Large intestine (tissue), 3 donors: ENCODE measurements around the gene GJA5. TPM values are rescaled to one million over a fixed set of nuclear protein-coding genes. Genes with fewer than 3 reads are reported as not detected.

Experiments used
- DNase-seq, 2 donors: peaks; one replicate each; pipeline versions ENCODE4 v3.0.0 to v3.0.0-alpha.2; 2013
- H3K27ac ChIP-seq: one replicate; pipeline ENCODE4 v1.5.1; 2013; ENCODE audit warnings: low read length
- H3K27me3 ChIP-seq: 2 replicates; pipeline ENCODE4 v1.6.1; 2013; ENCODE audit warnings: low read length; ENCODE audit not compliant: control insufficient read depth, insufficient read depth
- H3K36me3 ChIP-seq: 2 replicates; pipeline ENCODE4 v1.6.1; 2013; ENCODE audit warnings: low read length; ENCODE audit not compliant: control insufficient read depth, insufficient read depth
- H3K4me1 ChIP-seq: one replicate; pipeline ENCODE4 v1.6.1; 2013; ENCODE audit warnings: low read length; ENCODE audit not compliant: control insufficient read depth, insufficient read depth
- H3K4me3 ChIP-seq: one replicate; pipeline ENCODE4 v1.5.1; 2013; ENCODE audit warnings: low read length
- H3K9me3 ChIP-seq: one replicate; pipeline ENCODE4 v1.6.1; 2013; ENCODE audit warnings: mild to moderate bottlenecking, low read depth, low read length, moderate library complexity; ENCODE audit not compliant: control insufficient read depth
- WGBS: methylation state at CpG from one replicate; pipeline ENCODE4 v1.1.5; 2013; ENCODE audit warnings: low lambda C conversion rate; ENCODE audit not compliant: insufficient coverage; 5-methylcytosine and 5-hydroxymethylcytosine counted together
- polyA plus RNA-seq: library from polyadenylated mRNA; unstranded; fragments of 120-200 nt; gene quantifications from one replicate; pipeline ENCODE4 v1.2.1, GENCODE V29; 2013

Gene GJA5
- polyA plus RNA-seq, 1 donor = 5.1 TPM

DNA sequence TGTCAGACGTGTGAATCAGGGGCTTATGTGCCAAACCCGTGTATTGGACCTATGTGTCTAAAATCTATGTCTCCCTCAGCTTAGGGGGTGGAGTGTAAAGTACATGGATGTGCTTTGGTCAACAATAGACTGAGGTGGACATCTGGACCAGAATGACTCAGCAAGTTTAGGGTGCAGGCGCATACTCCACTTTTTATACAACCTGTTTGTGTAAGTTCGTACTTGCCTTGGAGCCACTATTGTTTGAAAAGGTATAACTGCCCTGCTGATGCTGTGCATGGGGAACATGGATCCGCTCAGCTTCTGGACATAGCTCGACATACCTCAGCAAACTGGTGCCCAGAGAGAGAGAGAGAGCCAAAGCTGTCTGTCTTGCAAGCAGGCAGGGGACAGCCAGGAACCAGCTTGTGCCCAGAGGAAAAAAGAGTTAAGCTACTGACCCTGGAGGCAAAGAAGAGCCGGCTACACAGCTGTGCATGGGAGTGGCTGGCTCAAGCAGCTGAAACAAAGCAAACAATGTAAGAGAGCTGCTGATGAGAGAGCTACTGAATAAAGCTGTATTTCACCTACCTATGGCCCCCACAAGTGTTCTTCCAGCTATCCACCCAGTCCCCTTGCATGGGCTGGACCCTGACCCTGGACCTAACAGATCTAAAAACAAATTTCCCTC is 41.2 kb downstream of the GJA5 start:
- Histone ChIP-seq H3K36me3 (no peaks in the 10 kb centered on the region), H3K27ac (no peak overlapping the region), H3K4me3 (no peak overlapping the region), H3K27me3 (no peaks in the 10 kb centered on the region), H3K9me3 (no peaks in the 10 kb centered on the region), H3K4me1 (no peaks in the 10 kb centered on the region)
- WGBS = no CpG with 5 or more reads among the region's 7 CpGs
- DNase-seq = no peak

DNA sequence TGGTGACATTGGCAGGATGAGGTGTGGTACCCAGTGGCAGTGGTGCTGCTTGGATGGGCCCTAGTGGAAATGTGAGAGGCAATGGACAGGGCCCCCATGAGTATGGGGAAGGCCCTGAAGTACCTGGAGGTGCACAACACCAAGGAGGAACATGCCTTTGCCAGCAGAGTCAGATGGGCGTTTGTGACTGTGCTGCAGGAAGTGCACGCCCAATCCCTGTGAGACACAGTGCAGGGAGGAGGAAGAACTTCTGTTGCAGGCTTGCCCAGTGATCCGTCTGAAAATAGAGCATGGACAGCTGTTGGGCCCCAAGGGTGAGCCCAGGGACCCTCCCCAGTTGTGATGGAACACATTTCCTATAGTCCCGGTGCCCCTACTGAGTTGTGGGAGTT is 42.7 kb downstream of the GJA5 start:
- H3K4me1 ChIP-seq = no peaks in the 10 kb centered on the region
- H3K36me3 ChIP-seq = no peaks in the 10 kb centered on the region
- H3K27me3 ChIP-seq = no peaks in the 10 kb centered on the region
- no peak overlapping the region for H3K4me3 ChIP-seq
- no peaks in the 10 kb centered on the region for H3K9me3 ChIP-seq
- H3K27ac ChIP-seq = no peak overlapping the region
- WGBS = no CpG with 5 or more reads among the region's 4 CpGs
- DNase-seq = no peak

DNA sequence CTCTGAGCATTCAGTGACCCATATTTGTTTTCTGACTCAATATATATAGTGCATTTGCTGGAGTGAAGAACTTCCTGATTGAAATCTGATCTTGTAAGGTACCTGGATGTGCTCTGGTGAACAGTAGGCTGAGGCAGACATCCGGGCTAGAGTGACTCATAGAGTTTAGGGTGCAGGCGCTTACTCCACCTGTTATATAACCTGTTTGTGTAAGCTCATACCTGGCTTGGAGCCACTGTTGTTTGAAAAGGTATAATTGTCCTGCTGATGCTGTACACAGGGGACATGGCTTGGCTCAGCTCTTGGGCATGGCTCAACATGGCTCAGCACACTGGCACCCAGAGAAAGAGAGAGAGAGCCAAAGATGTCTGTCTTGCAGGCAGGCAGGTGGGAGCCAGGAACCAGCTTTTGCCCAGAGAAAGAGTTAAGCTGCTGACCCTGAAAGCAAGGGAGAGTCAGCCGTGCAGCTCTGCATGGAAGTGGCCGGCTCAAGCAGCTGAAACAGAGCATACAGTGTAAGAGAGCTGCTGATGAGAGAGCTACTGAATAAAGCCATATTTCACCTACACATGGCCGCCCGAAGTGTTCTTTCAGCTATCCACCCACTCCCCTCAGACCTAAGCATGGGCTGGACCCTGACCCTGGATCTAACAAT is 43.2 kb downstream of the GJA5 start:
- no peaks in the 10 kb centered on the region for H3K9me3 ChIP-seq
- H3K4me3 ChIP-seq = no peak overlapping the region
- no peak overlapping the region for H3K27ac ChIP-seq
- no peaks in the 10 kb centered on the region for H3K4me1 ChIP-seq
- DNase-seq = peak; percentile 16 to 73
- no CpG with 5 or more reads among the region's 6 CpGs for WGBS
- no peaks in the 10 kb centered on the region for H3K36me3 ChIP-seq
- H3K27me3 ChIP-seq = no peaks in the 10 kb centered on the region

DNA sequence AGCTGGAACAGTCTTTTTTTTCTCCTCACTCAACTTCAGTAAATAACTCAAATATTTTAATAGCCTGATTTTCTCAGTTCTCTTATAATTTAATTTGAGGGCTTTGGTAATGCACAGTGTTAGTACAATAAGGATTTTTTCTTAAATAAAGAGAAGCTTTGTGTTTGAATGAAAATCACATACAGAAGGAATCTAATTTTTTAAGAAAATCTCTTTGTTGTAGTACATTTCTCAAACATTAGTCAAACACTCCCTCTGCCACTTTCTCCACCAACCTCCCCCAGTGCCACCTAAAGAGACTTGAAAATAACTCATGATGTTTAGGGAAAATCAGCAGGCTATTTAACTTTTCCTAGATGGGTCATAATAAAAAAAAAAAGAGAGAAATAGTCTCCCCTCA is 47.8 kb downstream of the GJA5 start:
- Histone ChIP-seq H3K27me3 (no peaks in the 10 kb centered on the region), H3K4me1 (no peaks in the 10 kb centered on the region), H3K27ac (no peak overlapping the region), H3K36me3 (no peaks in the 10 kb centered on the region), H3K4me3 (no peak overlapping the region), H3K9me3 (no peaks in the 10 kb centered on the region)
- DNase-seq = no peak

Other genes with a start within 250 kb of the GJA5 start
- gene BCL9, start 219.1 kb downstream of the GJA5 start, polyA plus RNA-seq = 37.0 TPM
- 21.8 TPM for gene ACP6, start 90.1 kb downstream of the GJA5 start, polyA plus RNA-seq
- gene GJA8, start 142.2 kb upstream of the GJA5 start, polyA plus RNA-seq = not detected
- 41.2 TPM for gene GPR89B, start 167.8 kb upstream of the GJA5 start, polyA plus RNA-seq